ENCODE measurements around the gene HBD. TPM values are rescaled to one million over a fixed set of nuclear protein-coding genes. Genes with fewer than 3 reads are reported as not detected.

Gene HBD
- total and polyA plus RNA-seq, 11 donors = 4.2 TPM; not detected in 10

DNA sequence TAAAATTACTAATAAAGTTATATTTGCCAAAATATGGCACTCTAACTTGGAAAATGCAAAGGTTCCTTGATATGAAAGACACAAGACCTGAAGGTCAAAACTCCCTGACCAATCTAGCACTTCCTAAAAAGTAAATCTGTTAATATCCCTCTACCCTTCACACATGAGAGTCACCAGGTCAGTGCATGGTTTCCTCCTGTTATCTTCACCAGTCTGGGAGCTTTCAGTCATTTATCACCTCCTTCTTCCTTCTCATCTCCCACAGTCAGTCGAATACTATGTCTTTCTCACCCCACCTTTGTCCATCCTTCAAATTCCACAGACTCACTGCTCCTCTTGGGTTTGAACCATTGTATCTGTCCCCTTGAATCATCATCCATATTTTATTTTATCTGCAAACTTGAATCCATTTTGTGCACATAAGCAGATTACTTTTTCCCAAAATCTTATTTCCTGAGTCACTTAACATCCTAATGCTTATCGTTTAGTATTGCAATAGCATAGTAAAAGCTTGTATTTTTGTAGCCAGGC lies 32.8 kb upstream of the HBD start:
- H3K27me3 ChIP-seq = no peaks in the 10 kb centered on the region
- H3K9me3 ChIP-seq = peaks cover 0 to 8% (median 0%) of the 10 kb centered on the region in 12 donors
- TF ChIP-seq, protein P1, sequence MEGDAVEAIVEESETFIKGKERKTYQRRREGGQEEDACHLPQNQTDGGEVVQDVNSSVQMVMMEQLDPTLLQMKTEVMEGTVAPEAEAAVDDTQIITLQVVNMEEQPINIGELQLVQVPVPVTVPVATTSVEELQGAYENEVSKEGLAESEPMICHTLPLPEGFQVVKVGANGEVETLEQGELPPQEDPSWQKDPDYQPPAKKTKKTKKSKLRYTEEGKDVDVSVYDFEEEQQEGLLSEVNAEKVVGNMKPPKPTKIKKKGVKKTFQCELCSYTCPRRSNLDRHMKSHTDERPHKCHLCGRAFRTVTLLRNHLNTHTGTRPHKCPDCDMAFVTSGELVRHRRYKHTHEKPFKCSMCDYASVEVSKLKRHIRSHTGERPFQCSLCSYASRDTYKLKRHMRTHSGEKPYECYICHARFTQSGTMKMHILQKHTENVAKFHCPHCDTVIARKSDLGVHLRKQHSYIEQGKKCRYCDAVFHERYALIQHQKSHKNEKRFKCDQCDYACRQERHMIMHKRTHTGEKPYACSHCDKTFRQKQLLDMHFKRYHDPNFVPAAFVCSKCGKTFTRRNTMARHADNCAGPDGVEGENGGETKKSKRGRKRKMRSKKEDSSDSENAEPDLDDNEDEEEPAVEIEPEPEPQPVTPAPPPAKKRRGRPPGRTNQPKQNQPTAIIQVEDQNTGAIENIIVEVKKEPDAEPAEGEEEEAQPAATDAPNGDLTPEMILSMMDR (IDR thresholded peaks at IDR 0.05) = no peak
- H3K27ac ChIP-seq = no peak overlapping the region
- ATAC-seq = no peak
- WGBS, 4 donors = 55 to 68% (median 62%) methylated on average over 2 of the region's 2 CpGs
- H3K36me3 ChIP-seq = no peaks in the 10 kb centered on the region
- no peaks in the 10 kb centered on the region for H3K4me1 ChIP-seq
- no peak overlapping the region for H3K4me3 ChIP-seq
- no peak for DNase-seq
- intact Hi-C loops (cut with DNase I) = no loop called here

DNA sequence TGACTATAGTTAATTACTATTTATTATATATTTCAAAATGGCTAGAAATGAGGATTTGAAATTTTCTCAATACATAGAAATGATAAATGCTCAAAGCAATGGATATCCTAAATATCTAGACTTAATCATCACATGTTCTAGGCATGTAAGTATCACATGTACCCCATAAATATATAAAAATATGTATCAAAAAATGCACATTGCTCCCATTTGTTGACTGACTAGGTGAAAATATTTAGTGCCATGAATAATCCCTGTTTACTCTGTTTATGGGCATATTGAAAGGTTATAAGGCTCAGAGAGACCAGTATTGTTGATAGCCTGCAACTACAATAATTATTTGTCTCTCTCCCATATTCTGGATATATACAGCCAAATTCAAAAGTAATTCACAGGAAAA lies 32.3 kb upstream of the HBD start:
- ATAC-seq = no peak
- TF ChIP-seq POLR2A (IDR thresholded peaks at IDR 0.05) = no peak
- TF ChIP-seq, protein P1 (IDR thresholded peaks at IDR 0.05) = no peak
- H3K4me1 ChIP-seq = no peaks in the 10 kb centered on the region
- intact Hi-C loops (cut with DNase I) = no loop called here
- no peak overlapping the region for H3K4me3 ChIP-seq
- H3K27me3 ChIP-seq = no peaks in the 10 kb centered on the region
- no peaks in the 10 kb centered on the region for H3K36me3 ChIP-seq
- DNase-seq = no peak
- H3K9me3 ChIP-seq = peaks cover 0 to 13% (median 0%) of the 10 kb centered on the region in 12 donors
- H3K27ac ChIP-seq = no peak overlapping the region

DNA sequence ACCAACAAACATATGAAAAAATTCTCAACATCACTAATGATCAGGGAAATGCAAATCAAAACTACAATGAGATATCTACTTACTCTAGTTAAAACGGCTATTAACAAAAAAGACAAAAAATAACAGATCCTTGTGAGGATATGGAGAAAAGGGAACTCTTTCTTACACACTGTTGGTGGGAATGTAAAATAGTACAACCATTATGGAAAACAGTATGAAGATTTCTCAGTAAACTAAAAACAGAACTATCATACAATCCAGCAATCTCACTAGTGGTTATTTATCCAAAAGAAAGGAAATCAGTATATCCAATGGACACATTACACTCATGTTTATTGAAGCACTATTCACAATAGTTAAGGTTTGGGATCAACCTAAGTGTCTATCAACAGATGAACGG lies 31.5 kb upstream of the HBD start:
- no peaks in the 10 kb centered on the region for H3K4me1 ChIP-seq
- H3K4me3 ChIP-seq = no peak overlapping the region
- no peaks in the 10 kb centered on the region for H3K36me3 ChIP-seq
- H3K27ac ChIP-seq = no peak overlapping the region
- DNase-seq = no peak
- 39 to 62% (median 49%) methylated on average over 2 of the region's 2 CpGs for WGBS, 4 donors
- no peak for ATAC-seq
- peaks cover 0 to 17% (median 0%) of the 10 kb centered on the region in 12 donors for H3K9me3 ChIP-seq
- no peaks in the 10 kb centered on the region for H3K27me3 ChIP-seq
- intact Hi-C loops (cut with DNase I) = no loop called here
- no peak for TF ChIP-seq POLR2A (IDR thresholded peaks at IDR 0.05)
- TF ChIP-seq, protein P1 (IDR thresholded peaks at IDR 0.05) = no peak

DNA sequence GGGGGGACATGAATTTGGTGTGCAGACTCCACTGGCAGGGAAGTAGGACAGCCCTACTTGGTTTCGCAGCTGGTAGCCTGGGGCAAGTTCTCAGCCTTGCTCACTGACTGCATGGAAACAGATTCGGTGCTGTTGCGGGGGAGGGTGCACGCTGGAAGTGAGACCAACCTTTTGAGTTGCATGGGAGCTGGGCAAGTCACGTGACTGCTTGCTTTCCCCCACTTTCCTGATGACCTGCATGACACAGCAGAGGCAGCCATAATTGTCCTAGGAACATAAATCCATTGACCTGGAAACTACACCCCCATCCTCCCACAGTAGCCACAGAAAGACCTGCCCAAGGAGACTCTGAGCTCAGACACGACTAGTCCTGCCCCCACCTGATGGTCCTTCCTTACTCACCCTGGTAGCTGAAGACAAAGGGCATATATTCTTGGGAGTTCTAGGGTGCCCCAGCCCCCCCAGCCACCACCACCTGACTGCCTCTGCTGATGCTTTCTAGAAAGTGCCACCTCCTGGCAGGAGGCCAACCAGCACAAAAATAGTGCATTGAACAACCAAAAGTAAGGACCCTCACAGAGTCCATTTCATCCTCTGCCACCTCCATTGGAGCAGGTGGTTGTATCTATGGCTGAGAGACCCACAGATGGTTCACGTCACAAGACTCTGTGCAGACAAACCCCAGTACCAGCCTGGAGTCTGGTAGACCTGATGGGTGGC lies 24.4 kb upstream of the HBD start:
- ATAC-seq = no peak

More for the DNA sequence above, 24.4 kb upstream of the HBD start:
- peaks cover 0 to 32% (median 0%) of the 10 kb centered on the region in 12 donors for H3K9me3 ChIP-seq
- no peak overlapping the region for H3K27ac ChIP-seq
- H3K4me1 ChIP-seq = no peaks in the 10 kb centered on the region
- WGBS, 4 donors = 66 to 74% (median 71%) methylated on average over 7 of the region's 7 CpGs
- H3K27me3 ChIP-seq = no peaks in the 10 kb centered on the region
- no peak for TF ChIP-seq POLR2A (IDR thresholded peaks at IDR 0.05)
- TF ChIP-seq, protein P1 (IDR thresholded peaks at IDR 0.05) = no peak
- H3K36me3 ChIP-seq = no peaks in the 10 kb centered on the region
- DNase-seq = no peak
- intact Hi-C loops (cut with DNase I) = no loop called here
- no peak overlapping the region for H3K4me3 ChIP-seq

Measured in heart left ventricle (tissue), 16 donors.